Caki2 (cell line): ENCODE results near the gene ZDHHC12. TPM values are rescaled to one million over a fixed set of nuclear protein-coding genes. Genes with fewer than 3 reads are reported as not detected.

ENCODE experiments used
- total RNA-seq: library from RNA; depleted of rRNA; stranded (reverse); fragments of >200 nt; shearing (Covaris generic); gene quantifications from 2 replicates; pipeline ENCODE4 v1.2.3, GENCODE V29; 2014; ENCODE audit warnings: low replicate concordance; rRNA removed

The ZDHHC12 gene
- total RNA-seq, 1 experiment from 2014 or later, result 81.5 TPM

Other genes with a start within 250 kb of the ZDHHC12 start
- 42.4 and 45.8 TPM in 2 replicates for gene GLE1, start 219.4 kb downstream of the ZDHHC12 start, total RNA-seq
- 100 and 104 TPM in 2 replicates for gene SPTAN1, start 171.5 kb downstream of the ZDHHC12 start, total RNA-seq
- 188 and 218 TPM in 2 replicates for gene DYNC2I2, start 67.3 kb downstream of the ZDHHC12 start, total RNA-seq
- gene SET, start 34.9 kb downstream of the ZDHHC12 start, total RNA-seq, result 476 and 595 TPM in 2 replicates
- gene PKN3, start 21.6 kb downstream of the ZDHHC12 start, total RNA-seq, result 9.3 and 10.9 TPM in 2 replicates
- 4.7 and 16.5 TPM in 2 replicates for gene ZER1, start 47.8 kb upstream of the ZDHHC12 start, total RNA-seq
- 2.4 and 3.9 TPM in 2 replicates for gene TBC1D13, start 63.1 kb upstream of the ZDHHC12 start, total RNA-seq
- gene ENDOG, start 94.4 kb upstream of the ZDHHC12 start, total RNA-seq, result 15.5 and 28.4 TPM in 2 replicates
- gene SPOUT1, start 105.7 kb upstream of the ZDHHC12 start, total RNA-seq, result 25.0 and 31.7 TPM in 2 replicates
- gene KYAT1, start 157.8 kb upstream of the ZDHHC12 start, total RNA-seq, result 11.2 and 24.2 TPM in 2 replicates
- 16.0 and 25.9 TPM in 2 replicates for gene LRRC8A, start 158.0 kb upstream of the ZDHHC12 start, total RNA-seq
- gene PHYHD1, start 196.9 kb upstream of the ZDHHC12 start, total RNA-seq, result not detected in 2 replicates
- gene DOLK, start 223.5 kb upstream of the ZDHHC12 start, total RNA-seq, result 25.6 and 28.3 TPM in 2 replicates
- 19.6 and 22.3 TPM in 2 replicates for gene NUP188, start 223.6 kb upstream of the ZDHHC12 start, total RNA-seq